ENCODE results near the gene EDN3. TPM values are rescaled to one million over a fixed set of nuclear protein-coding genes. Genes with fewer than 3 reads are reported as not detected.

The EDN3 gene, protein sequence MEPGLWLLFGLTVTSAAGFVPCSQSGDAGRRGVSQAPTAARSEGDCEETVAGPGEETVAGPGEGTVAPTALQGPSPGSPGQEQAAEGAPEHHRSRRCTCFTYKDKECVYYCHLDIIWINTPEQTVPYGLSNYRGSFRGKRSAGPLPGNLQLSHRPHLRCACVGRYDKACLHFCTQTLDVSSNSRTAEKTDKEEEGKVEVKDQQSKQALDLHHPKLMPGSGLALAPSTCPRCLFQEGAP
- total RNA-seq (2014; rRNA removed; shearing (Covaris generic)), result not detected in 2 replicates

DNA sequence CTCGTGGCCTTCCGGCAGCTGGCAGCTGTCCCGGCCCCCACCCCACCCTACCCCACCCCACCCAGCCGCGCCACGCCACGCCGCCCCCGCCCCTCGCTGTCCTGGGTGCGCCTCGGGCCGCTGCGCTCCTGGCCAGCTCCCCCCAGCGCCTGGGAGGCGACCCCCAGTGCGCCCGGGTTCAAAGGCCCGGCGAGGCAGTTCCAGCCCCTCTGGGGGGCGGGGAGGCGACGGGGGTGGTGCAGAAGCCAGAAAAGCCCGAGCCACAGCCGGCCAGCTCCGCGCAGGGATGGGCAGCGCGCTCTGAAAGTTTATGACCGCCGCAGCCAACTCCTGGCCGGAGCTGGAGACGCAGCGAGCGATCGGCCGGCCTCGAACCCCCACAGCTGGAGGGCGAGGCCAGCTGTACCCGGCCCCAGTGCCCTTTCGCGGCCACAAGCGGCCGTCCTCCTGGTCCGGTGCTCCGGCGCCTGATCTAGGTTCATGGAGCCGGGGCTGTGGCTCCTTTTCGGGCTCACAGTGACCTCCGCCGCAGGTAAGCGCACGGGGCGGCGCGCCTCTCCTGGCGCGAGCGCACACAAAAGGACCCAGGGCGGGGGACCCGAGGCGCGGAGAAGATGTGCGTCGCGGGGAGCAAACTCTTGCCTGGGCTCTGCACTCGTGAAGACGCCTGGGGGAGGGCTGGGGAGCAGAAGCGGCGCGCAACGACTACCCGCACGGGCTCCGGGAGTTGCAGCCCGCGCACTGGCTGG is at the start of gene EDN3:
Gene EDN3, plus strand, starts transcription at position 279 of the 749 bp plus-strand sequence. Its CDS starts 202 bp downstream, at position 481.
- DNase-seq (ENCODE audit: low read depth), result no peak

DNA sequence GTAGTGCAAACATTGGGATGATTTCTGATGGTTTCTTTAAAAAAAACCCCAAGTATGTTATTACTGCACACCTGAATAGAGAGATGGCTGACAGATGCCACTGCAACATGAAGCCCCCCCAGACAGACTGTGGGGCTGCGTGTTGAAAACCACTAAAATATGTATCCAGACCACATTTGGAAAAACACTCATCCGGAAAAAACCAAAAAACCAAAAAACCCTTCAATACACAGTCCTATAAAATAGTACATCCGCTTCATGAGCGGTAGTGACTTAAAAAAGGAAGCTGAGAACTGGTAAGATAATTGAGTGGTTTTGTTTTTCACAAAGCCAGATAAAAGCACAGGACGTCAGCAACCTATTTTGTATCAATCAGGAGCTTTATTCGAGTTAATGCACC is 47.1 kb upstream of the EDN3 start:
- no peak for DNase-seq (ENCODE audit: low read depth)

DNA sequence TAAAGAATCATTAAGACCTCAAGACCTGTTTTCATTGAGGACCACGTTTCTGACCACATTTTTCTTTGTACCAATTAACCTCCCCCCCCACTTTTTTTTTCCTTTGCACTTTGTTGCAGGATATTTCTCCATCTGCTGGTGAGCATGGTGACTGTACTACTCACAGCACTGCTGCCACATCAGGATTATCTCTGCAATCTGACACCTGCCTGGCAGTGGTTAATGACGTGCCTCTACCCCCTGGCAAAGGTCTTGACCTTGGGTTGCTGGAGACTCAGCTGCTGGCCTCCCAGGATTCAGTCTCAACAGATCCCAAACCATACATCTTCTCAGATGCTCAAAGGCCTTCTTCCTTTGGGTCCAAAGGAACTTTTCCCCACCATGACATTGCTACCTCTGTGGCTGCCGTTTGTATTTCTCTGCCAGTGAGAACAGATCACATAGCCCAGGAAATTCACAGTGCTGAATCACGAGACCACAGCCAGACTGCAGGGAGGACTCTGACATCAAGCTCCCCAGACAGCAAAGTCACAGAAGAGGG is 46.6 kb upstream of the EDN3 start:
- DNase-seq (ENCODE audit: low read depth), result peak; percentile 58

DNA sequence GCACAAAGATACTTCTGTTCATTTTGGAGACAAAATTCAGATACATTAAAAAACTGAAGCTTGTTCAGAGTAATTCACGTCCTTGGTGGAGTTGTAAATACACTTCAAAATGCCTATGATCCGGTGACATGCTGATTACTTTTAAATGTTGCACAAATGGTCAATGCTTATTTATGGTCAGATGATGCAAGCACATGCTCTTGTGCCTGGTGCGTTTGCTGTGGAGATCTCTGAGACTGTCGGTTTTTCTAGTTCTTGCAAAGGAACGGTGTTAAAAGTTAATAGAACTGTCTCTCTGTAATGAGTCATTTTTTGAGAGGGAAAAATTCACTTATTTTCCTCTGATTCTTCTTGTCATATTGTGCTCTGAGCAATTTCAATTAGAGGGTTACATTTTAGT is 45.2 kb upstream of the EDN3 start:
- no peak for DNase-seq (ENCODE audit: low read depth)

DNA sequence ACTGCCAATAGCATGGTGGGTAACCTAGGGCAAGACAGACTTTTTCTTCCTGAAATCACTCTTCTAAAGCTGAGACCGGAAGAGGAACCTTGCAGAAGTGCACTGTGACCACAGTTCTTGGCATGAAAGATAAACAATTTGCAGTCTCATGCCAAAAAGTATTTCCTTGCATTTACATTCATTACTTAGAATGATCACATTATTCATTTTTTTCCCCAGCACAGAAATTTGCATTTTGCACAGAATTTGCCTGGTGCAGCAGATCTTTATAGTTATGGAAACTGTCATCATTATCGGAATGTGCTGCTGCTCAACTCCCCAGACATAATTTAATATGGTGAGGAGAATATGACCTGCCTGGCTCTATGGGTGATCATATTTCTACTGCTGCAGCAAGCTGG is 42.2 kb upstream of the EDN3 start:
- DNase-seq (ENCODE audit: low read depth), result no peak

DNA sequence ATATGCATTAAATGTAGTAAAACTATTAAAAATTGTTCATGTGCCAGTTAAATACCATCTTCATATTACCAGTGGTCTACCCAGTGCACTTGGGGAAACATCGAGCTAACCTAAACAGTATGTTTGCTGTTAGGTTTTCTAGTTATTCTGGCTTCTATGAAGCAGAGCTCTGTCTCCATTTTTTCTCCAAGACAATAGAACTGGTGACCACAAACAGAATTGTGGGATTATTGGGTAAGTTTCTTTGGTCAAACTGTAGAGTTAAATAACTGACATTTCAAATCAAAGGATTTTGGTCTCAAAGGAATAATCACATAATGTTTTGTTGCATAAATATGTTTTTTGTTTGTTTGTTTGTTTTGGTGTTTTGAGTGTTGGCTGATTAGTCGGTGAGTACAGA is 40.5 kb upstream of the EDN3 start:
- DNase-seq (ENCODE audit: low read depth), result no peak

DNA sequence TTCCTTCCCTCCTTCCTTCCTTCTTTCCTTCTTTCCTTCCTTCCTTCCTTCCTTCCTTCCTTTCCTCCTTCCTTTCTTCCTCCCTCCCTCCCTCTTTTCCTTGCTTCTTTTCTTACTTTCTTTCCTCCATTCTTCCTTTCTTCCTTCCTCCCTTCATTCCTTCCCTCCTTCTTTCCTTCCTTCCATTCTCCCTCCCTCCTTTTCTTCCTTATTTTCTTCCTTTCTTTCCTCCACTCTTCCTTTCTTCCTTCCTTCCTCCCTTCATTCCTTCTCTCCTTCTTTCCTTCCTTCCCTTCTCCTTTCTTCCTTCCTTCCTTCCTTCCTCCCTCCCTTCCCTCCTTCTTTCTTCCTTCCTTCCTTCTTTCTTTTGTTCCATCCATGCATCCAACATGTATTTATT is 35.1 kb upstream of the EDN3 start:
- no peak for DNase-seq (ENCODE audit: low read depth)

DNA sequence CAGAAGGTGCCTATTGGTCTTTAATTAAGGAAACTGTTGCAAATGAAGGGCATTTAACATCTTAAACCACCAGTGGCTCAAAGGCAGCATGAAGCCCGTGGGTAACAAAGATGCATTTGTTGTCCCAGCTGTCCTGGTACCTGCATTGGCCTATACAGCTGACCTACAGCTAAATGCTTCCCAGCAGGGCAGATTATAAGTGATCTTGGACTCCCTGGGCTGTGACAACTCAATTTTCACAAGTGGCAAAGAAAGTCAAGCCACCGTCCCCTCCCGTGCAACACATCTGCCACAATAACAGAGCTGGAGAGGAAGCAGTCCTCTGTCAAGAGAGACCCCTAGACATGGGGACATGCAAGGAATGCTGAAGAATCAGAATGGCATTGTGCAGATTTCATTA is 31.5 kb upstream of the EDN3 start:
- no peak for DNase-seq (ENCODE audit: low read depth)

DNA sequence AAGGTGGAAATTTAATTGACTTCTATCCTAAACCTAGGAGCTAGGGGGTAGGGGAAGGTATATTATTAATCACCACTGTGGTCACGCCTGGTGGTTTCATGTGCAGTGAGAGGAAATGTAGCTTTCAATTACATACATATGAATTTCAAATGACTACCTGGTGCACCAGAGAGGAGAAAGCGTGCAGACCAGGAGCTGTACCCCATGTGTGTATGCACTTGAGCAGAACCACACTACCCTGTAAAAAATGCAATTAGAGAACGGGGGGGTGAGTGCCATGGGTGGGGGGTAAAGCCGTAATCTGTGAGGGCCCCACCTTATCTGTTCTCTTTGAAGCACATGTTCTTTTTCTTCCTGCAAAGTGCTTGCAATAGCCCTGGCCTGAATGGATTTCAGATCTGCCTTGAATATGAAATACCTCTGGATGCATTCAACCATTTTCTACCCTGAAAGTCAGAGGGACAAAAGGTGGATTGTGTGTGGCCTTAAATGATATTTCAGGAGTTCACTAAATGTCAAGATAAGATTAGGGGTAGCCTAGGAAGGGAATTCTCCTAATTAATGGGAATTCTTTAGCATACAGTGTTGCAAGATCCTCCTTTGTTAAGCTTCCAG is 30.9 kb upstream of the EDN3 start:
- no peak for DNase-seq (ENCODE audit: low read depth)

DNA sequence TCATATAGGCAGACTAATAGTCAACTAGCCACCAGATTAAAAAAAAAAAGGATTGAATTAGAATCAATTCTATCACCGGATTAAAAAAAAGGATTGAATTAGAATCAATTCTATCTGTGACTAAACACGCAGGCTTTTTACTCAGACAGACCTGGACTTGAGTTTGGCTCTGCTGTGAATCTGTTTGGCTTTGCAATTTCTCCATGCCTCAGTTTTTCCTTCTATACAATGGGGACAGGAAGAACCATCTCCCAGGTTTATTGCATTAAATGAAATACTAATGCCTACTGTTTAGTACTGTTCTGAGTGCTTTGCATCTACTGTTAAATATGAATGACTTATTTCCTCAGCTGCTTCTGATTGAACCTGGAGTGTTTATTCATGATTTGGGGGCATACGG is 30.0 kb upstream of the EDN3 start:
- no peak for DNase-seq (ENCODE audit: low read depth)

DNA sequence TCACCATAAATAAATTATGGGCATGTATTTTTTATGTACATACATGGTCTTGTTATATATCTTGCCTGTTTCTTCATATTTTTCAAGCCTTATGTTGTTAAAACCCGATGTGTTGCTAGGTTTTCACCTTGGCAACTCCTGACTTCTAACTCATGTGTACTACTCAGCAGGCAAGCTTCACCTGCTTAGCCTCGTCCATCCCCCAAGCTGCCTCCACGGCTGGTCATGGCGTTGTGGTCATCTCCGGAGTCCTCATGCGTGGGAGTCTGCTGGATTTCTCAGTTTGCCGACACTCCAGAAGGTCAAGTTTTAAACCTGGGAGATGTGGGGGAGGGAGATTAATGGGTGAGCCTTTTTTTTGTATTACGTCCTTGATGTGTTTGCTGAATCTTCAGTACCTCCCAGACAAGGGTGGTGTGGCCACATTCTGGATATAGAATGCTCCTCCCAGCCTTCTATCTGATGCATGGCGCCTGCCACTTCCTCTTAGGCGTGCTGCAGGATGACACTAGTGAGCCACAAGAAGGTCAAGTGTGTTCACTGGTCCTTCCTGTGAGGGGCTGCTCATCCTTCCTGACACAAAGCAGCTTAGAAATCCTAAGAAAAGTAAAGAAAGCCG is 26.6 kb upstream of the EDN3 start:
- DNase-seq (ENCODE audit: low read depth), result peak; percentile 5

DNA sequence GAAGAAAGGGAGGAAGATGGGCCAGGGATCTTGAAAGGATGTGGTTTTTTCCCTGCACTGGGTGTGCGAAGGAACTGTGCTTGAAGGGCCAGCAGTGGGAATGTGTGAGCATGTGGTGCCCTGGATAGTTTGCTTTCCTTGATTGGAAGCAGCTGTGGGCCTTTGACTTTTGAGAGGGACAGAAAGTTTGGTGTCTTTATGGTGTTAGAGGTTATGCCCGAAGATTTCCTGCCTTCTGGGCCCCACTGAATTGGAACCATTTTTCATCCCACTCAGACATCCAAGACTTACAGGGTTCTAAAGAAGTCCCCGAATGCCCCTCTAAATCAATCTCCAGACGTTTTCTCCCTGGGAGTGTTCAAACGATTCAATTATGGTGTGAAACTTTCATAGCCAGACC is 23.5 kb upstream of the EDN3 start:
- DNase-seq (ENCODE audit: low read depth), result no peak

DNA sequence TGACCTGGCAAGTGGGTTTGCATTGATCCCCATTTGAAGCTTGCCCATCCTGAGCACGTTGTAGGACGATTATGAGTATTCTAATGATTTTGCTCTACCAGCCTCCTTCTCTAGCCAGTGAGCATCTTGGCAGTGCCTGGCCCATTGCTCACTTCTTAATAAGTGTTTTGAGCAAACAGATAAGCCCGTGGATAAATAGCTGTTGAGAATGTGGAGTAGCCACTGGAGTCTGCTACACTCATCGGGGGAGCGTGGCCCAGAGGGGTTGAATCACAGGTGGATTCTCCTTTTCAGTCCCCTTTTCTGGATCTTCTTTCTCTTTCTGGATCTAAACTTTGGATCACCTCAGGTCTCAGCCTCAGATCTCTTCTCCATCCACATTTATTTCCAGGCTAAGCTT is 15.9 kb upstream of the EDN3 start:
- DNase-seq (ENCODE audit: low read depth), result no peak

DNA sequence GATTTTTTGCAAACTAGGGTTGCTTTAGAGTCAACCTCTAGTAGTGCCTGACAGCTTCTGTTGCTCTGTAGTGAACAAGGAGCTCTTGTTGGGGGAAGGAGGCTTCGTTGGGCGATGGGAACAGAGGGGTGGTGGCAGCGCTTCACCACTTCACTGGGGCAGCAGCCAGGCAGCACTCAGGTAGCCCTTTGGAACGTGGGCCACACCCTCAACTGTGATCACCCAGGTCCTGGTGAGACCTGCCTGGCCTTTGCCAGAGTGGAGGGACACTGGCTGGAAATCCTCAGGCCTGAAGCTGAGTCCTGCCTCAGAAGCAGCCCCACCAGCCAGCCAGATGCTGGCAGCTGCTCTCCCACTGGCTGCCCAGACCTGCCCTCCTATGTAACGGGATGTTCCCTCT is 10.4 kb upstream of the EDN3 start:
- DNase-seq (ENCODE audit: low read depth), result no peak

DNA sequence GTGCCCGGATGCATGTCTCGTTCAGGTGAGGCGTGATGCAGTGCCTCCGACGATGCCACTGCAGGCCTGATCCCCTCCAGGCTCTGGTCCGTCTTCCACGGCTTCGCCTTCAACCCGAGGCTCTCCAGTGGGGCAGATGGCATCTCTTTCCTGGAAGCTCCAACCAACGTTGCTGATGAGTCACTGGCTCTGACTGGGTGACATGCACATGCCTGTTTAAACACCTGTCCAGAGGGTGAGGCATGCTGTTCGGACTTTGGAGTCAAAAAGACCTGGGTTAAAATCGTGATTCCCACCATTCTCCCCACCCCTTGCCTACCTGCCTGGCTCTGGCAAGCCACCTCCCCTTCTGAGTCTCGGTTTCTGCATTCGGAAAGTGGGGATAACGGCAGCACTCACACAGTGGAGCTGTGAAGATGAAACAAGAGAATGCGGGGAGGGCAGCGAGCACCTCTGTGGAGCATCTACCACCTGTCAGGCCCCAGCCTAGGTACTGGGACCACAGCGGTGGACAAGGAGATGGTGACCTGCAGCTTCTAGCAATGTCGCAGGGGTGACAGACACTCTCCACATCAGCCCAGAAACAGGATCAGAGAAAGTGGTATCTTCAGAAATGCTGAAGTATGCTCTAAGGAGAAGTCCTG is 8.5 kb upstream of the EDN3 start:
- DNase-seq (ENCODE audit: low read depth), result peak; percentile 11

DNA sequence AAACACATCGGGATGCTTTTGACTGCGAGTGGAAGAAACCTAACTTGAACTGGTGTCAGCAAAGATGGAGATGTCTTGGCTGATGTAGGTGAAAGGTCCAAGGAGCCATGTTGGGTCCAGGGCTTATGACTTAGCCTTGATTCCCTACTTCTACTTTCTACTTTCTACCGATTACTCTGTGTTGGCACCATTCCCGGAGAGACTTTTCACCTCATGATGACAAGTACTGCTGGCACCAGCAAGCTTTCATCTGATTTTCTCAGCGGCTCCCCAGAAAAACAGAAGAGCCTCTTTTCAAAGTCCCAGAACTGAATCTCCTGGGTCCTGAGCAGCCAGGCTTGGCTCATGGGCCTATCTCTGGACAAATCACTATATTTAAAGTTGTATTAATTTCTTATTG is 4.9 kb upstream of the EDN3 start:
- DNase-seq (ENCODE audit: low read depth), result peak; percentile 7

DNA sequence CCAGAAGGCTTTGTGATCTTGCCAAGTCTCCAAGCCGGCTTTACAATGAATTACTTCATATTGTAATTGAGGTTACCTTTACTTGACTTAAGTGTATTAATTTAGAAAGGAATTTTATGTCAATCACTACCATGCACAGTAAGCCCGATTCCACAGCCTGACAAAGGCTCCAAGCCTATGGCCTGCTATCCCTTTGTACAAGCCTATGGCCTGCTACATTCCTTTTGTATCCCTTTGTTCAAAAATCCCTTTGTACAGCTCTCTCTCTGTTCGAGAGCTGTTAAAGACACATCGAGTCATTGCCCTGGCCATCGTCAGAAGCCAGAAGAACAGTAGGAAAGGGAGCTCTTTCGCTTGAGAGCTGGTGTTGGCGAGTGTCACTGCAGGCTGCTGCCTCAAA is 2.7 kb upstream of the EDN3 start:
- no peak for DNase-seq (ENCODE audit: low read depth)

DNA sequence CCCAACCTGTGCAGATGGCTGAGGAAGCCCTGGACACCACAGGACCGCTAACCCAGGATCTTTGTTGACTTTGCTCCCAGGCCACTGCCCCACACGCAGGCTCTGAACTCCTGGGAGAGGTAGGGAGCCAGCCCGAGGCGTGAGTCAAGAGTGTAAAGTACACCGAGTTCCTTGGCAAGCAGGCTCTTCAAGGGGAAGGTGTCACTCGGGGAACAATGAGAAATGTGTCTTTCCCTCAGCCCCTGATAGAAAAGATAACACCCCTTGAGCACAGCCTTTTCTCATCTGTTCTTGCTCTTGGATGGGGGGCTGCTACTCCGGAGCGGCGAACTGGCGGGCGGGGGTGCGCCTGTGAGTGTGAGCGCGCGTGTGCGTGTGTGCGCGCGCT is 472 bp upstream of the EDN3 start:
- no peak for DNase-seq (ENCODE audit: low read depth)

DNA sequence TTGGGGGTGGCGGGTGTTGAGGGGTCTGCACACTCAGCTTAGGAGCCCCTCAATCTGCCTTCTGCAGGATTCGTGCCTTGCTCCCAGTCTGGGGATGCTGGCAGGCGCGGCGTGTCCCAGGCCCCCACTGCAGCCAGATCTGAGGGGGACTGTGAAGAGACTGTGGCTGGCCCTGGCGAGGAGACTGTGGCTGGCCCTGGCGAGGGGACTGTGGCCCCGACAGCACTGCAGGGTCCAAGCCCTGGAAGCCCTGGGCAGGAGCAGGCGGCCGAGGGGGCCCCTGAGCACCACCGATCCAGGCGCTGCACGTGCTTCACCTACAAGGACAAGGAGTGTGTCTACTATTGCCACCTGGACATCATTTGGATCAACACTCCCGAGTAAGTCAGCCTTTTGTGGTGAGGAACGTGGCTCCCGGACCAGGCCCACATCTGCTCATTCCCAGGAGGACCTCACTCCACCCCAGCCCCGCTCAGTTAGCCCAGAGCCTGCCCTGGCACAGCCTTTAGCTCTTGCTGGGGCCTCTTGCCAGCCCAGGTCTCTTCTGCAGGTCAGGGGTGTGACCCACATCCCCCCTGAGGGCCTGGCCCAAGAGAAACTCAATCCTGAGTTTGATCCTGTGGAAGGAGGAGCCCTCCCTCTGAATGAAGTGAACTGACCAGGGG is 1.1 kb downstream of the EDN3 start:
- DNase-seq (ENCODE audit: low read depth), result no peak

DNA sequence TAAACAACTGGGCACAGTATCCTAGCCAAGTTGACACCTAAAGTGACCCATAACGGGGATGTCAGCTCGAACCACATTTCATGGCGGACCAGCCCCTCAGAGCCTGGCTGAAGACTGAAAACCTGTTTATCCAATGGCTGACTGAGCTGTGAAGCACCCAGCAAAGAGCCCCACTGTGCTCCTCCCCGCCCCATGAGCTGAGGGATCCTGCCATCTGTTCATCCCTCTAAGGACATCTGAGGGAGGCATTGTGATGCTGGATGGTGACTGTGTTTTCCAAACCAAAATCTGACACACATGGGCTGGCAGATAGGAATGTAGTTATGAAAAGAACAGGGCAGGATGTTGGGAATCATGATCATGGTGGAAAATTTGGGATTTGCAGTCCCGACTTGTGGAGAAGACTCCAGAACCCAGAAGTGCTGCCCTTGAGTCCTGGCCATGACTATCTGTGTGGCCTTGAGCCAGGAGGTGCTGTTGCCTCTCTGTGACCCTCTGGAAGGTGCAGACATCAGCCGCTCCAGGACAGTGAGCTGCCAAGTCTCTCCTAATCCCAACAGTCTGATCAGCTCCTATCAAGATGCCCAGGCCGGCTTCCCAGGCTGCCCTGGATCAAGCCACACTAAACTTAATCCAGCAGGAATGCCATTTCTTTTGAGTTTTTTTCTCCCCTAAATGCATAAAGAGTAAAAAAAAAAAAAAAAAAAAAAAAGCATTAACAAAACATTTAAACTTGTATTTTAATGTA is 5.7 kb downstream of the EDN3 start:
- no peak for DNase-seq (ENCODE audit: low read depth)

DNA sequence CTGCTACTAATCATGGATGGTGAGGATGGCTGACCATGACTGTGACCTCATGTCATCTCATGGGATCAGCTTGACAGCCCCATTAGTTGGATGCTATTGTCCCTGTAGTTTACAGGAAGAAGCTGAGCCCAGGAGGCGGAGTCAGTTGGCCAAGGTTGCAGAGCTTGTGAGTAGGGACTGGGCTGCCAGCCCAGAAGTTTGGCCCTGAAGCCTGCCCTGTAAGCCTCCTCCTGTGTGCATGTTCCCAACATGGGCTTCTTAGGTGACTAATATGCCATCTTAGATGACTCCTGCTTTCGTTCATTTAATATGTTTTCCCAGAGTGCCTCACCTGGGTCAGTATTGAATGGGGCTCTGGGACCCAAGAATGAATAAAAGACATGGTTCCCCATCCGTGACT is 6.9 kb downstream of the EDN3 start:
- DNase-seq (ENCODE audit: low read depth), result no peak

Data from Daoy (cell line).